NB4 (cell line): Measurements from ENCODE around the gene FHL5.

Experiments used
- POLR2A ChIP-seq: IDR thresholded peaks from 2 replicates; pipeline ENCODE4 v1.6.1; 2011; ENCODE audit warnings: mild to moderate bottlenecking; ENCODE audit not compliant: insufficient read length; ENCODE audit errors: extremely low read depth
- TF ChIP-seq, protein P1 (sequence below): IDR thresholded peaks from one replicate; pipeline ENCODE4 v1.5.1; 2012; ENCODE audit warnings: low read depth, low read length

GRCh38 chr6:96649926-96650325, 87.0 kb downstream of the FHL5 start:
- TF ChIP-seq, protein P1, sequence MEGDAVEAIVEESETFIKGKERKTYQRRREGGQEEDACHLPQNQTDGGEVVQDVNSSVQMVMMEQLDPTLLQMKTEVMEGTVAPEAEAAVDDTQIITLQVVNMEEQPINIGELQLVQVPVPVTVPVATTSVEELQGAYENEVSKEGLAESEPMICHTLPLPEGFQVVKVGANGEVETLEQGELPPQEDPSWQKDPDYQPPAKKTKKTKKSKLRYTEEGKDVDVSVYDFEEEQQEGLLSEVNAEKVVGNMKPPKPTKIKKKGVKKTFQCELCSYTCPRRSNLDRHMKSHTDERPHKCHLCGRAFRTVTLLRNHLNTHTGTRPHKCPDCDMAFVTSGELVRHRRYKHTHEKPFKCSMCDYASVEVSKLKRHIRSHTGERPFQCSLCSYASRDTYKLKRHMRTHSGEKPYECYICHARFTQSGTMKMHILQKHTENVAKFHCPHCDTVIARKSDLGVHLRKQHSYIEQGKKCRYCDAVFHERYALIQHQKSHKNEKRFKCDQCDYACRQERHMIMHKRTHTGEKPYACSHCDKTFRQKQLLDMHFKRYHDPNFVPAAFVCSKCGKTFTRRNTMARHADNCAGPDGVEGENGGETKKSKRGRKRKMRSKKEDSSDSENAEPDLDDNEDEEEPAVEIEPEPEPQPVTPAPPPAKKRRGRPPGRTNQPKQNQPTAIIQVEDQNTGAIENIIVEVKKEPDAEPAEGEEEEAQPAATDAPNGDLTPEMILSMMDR, result no peak
- no peak for TF ChIP-seq POLR2A
